ENCODE measurements around the gene KCNK13. TPM values are rescaled to one million over a fixed set of nuclear protein-coding genes. Genes with fewer than 3 reads are reported as not detected.
"Not testable (repeated sequence)": the region's sequence is repeated elsewhere in the genome, so short reads cannot be mapped to it uniquely, and the experiment has no call there.

The KCNK13 gene
- total RNA-seq, 1 donor from 2014 or later: not detected

DNA sequence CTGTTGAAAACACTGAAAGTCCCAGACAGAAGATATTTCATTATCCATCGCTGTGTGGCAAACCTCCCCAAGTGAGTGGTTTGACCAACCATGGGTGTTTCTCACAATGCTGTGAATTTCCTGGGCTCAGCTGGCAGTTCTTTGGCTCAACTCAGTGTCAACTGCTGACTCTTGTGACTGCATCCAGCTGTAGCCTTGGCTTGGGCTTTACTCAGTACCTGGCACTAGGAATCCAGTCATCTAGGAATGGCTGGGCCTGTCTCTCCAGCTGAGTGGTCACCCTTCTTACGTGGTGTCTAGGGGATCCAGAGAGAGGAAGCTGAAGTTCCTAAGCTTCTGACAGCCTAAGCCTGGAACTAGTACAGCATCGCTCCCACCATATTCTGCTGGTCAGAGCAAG lies 113.8 kb downstream of the KCNK13 start:
- DNase-seq: no peak
- Mint-ChIP-seq H3K27me3 (peaks cover 4% of the 10 kb centered on the region), H3K36me3 (ENCODE audit: low read depth) (no peaks in the 10 kb centered on the region), H3K9me3 (no peaks in the 10 kb centered on the region), H3K4me1 (no peaks in the 10 kb centered on the region), H3K4me3 (no peak overlapping the region), H3K27ac (no peak overlapping the region)
- intact Hi-C loops (cut with micrococcal nuclease): no loop called here

DNA sequence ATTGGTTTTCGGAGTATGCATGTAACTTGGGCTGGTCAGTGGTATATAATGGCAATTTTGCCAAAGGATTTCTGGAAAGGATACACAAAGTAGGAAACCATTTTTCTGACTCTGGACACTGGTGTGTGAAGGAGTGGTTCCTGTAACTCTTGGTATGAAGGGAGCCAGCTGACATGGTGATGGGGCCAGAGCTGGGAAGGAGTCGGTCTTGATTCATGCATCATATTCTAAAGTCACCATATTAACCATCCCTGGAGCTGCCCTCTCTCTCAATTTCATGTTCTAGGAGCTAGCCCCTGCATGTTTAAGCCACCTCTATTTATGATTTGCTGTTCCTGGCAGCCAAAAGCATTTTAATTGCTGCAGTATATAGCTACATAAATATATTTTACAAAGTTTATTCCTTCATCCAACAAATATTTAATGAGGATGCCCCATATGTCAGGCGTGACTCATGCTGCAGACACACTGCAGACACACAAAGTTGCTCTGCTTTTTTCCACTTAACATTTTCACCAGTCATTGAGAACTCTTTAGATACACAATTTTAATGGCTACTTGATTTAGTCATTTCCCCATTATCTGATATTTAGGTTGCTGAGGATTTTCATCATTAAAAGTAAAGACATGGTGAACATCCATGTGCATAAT lies 115.9 kb downstream of the KCNK13 start:
- Mint-ChIP-seq H3K4me1 (no peaks in the 10 kb centered on the region), H3K27me3 (peaks cover 3% of the 10 kb centered on the region), H3K36me3 (ENCODE audit: low read depth) (no peaks in the 10 kb centered on the region), H3K9me3 (no peaks in the 10 kb centered on the region), H3K4me3 (no peak overlapping the region), H3K27ac (no peak overlapping the region)
- intact Hi-C loops (cut with micrococcal nuclease): no loop called here
- no peak for DNase-seq

DNA sequence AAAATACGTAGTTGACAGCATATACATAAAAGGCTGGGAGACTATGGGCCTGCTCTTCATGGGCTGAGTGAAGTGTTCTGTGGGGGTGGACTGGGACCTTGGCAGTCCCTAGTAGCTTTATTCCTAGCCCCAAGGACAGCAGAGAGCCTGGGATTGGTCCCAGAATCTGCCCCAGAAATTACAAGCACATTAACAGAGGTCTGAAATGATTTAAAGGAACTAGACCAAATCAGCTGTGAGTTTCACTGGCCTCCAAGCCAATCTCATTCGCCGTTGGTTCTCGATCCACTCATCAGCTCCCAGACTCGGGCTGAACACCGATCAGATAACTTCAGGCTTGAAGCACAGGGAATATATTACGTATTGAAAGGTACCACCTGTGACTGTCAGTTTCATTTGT lies 117.6 kb downstream of the KCNK13 start:
- Mint-ChIP-seq H3K27ac (no peak overlapping the region), H3K27me3 (peaks cover 7% of the 10 kb centered on the region), H3K4me3 (no peak overlapping the region), H3K4me1 (no peaks in the 10 kb centered on the region), H3K9me3 (no peaks in the 10 kb centered on the region), H3K36me3 (ENCODE audit: low read depth) (no peaks in the 10 kb centered on the region)
- intact Hi-C loops (cut with micrococcal nuclease): no loop called here
- no peak for DNase-seq

DNA sequence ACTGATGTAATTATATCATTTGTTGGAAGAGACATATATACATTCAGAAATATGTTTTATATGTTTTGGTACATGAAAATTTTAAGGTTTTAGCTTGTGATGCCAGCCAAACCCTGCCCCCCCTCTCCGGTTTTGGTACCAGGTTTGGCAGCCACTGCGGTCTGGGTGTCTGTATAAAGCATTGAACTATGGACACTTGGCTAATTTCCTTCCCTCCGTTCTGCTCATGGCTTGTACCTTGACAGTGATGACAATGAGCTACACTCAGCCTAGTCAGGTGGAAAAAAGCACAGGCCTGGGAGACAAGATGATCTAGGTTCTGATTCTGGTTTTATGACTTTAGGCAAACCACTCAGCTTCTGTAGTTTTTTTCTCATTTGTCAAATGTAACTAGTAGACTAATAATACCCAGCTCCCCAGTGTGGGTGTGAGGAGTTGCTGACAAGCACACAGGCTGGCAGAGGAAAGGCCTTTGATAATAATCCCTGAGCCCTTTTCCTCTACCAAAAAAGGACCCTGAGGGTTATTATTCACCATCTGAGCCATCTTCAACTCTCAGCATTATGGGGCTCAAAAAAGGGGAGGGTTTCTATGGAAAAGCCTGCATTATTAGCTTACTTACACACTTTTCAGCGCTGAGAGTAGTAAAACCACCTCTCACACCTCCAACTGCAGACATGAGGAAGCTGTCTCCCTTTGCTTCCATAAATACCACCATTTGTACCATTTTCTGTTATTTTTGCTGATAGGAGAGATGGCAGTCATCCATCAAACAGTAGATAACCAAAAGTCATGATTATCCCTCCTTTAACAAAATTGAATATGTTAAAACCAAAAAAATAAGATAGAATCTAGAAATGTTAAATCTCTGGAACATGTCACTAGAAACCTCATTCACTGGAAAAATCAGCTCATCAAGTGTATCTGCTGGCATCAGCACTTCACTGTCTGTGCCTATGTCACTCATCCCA lies 118.3 kb downstream of the KCNK13 start:
- H3K4me3 Mint-ChIP-seq: no peak overlapping the region
- no peaks in the 10 kb centered on the region for H3K36me3 Mint-ChIP-seq (ENCODE audit: low read depth)
- peaks cover 7% of the 10 kb centered on the region for H3K27me3 Mint-ChIP-seq
- no peaks in the 10 kb centered on the region for H3K4me1 Mint-ChIP-seq
- DNase-seq: no peak
- H3K9me3 Mint-ChIP-seq: no peaks in the 10 kb centered on the region
- intact Hi-C loops (cut with micrococcal nuclease): no loop called here
- H3K27ac Mint-ChIP-seq: no peak overlapping the region

DNA sequence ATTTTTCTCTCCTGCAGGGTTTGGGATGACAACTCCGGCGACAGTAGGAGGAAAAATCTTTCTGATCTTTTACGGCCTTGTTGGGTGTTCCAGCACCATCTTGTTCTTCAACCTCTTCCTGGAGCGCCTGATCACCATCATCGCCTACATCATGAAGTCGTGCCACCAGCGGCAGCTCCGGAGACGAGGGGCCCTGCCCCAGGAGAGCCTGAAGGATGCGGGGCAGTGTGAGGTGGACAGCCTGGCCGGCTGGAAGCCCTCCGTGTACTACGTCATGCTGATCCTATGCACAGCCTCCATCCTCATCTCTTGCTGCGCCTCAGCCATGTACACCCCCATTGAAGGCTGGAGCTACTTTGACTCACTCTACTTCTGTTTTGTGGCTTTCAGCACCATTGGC lies 122.3 kb downstream of the KCNK13 start:
- Mint-ChIP-seq H3K4me1 (no peaks in the 10 kb centered on the region), H3K4me3 (no peak overlapping the region), H3K27ac (no peak overlapping the region), H3K9me3 (peaks cover 3% of the 10 kb centered on the region), H3K36me3 (ENCODE audit: low read depth) (no peaks in the 10 kb centered on the region), H3K27me3 (peaks cover 7% of the 10 kb centered on the region)
- DNase-seq: no peak
- intact Hi-C loops (cut with micrococcal nuclease): no loop called here

DNA sequence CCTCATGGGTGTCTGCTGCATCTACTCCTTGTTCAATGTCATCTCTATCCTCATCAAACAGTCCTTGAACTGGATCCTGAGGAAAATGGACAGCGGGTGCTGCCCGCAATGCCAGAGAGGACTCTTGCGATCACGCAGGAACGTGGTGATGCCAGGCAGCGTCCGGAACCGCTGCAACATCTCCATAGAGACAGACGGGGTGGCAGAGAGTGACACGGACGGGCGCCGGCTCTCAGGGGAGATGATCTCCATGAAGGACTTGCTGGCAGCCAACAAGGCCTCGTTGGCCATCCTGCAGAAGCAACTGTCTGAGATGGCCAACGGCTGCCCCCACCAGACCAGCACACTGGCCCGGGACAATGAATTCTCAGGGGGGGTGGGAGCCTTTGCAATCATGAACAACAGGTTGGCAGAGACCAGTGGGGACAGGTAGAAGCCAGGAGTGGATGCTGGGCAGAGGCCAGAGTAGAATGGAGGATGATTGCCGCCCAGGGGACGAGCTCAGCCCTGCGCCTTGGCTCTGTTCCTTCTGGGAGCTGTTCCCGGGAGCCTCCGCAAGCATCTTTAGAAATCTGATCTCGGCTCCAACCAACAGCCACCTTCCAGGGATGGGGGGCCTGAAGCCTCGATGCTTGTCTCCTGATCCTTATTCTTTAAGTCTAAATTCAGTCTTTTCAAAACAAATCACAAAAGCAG lies 122.9 kb downstream of the KCNK13 start:
- Mint-ChIP-seq H3K27me3 (peaks cover 7% of the 10 kb centered on the region), H3K9me3 (peaks cover 3% of the 10 kb centered on the region)

DNA sequence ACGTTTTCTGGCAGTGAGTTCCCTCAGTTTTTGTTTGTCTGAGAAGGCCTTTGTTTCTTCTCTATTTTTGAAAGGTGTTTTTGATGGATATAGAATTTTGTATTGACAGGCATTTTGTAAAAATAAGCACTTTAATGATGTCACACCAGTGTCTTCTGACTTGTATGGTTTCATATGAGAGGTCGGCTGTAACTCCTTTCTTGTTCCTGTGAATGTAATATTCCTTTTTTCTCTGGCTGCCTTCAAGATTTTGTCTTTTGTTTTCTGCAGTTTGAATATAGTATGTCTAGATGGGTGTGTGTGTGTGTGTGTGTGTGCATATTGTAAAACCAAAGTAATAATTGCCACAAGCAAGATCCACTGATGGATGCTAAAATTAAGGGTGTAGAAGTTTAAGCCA lies 126.8 kb downstream of the KCNK13 start:
- Mint-ChIP-seq H3K27me3 (no peaks in the 10 kb centered on the region), H3K9me3 (peaks cover 3% of the 10 kb centered on the region), H3K36me3 (ENCODE audit: low read depth) (no peaks in the 10 kb centered on the region), H3K27ac (no peak overlapping the region), H3K4me1 (no peaks in the 10 kb centered on the region), H3K4me3 (no peak overlapping the region)
- intact Hi-C loops (cut with micrococcal nuclease): no loop called here
- no peak for DNase-seq

More for the DNA sequence above, 122.9 kb downstream of the KCNK13 start:
- Mint-ChIP-seq H3K4me3 (no peak overlapping the region), H3K27ac (no peak overlapping the region), H3K36me3 (ENCODE audit: low read depth) (no peaks in the 10 kb centered on the region), H3K4me1 (no peaks in the 10 kb centered on the region)
- intact Hi-C loops (cut with micrococcal nuclease): no loop called here
- DNase-seq: no peak

DNA sequence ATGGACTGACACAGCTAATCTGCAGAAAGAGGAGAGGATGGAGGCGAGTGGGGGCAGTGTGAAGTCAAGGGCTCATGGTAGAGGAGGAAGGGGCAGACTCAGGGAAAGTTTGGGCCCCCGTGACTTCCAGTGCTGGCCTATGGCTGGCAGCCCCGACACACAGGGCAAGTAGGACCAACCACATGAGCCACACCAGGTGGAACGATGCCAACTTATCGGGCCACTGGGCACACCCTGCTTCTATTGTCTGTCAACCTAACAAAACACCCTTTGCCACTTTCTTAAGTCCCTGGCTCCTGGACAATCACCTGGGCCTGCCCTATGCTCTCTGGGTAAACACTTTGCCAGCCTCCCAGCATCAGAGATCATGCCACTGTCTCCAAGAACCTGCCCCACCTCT lies 129.4 kb downstream of the KCNK13 start:
- peaks cover 3% of the 10 kb centered on the region for H3K9me3 Mint-ChIP-seq
- intact Hi-C loops (cut with micrococcal nuclease): no loop called here
- no peaks in the 10 kb centered on the region for H3K4me1 Mint-ChIP-seq
- peaks cover 8% of the 10 kb centered on the region for H3K27me3 Mint-ChIP-seq
- DNase-seq: no peak
- no peaks in the 10 kb centered on the region for H3K36me3 Mint-ChIP-seq (ENCODE audit: low read depth)
- no peak overlapping the region for H3K27ac Mint-ChIP-seq
- H3K4me3 Mint-ChIP-seq: no peak overlapping the region

DNA sequence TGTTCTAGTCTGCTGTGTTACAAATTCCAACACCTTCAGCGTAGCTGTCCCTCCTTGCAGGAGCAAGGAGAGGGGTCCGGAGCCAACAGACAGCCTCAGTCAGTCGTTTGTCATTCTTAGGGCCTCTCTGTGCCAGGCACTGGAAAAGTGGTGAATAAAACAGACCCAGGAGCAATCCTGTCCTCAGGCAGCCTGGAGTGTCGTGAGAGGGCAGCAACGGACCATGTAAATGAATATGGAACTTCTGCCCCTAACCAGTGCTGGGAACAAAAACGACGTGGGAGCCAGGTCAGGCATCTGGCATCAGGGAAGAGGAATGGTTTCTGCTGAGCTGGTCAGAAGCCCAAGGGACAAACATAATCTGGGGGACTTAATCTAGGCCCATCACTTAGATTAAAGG lies 129.8 kb downstream of the KCNK13 start:
- peaks cover 3% of the 10 kb centered on the region for H3K9me3 Mint-ChIP-seq
- no peak overlapping the region for H3K4me3 Mint-ChIP-seq

DNA sequence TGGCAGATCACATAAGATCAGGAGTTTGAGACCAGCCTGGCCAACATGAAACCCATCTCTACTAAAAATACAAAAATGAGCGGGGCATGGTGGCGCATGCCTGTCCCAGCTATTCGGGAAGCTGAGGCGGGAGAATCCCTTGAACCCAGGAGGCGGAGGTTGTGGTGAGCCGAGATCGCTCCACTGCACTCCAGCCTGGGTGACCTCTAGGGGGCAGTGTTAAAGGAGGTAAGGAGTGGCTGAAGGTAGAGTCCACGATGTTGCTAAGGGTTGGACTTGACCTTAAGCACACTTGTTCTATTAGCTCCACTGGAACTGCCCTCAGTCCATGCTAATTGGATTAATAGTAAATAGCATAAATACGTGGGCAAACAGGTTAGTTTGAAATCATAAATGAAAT lies 132.1 kb downstream of the KCNK13 start:
- H3K4me1 Mint-ChIP-seq: no peaks in the 10 kb centered on the region
- no peaks in the 10 kb centered on the region for H3K36me3 Mint-ChIP-seq (ENCODE audit: low read depth)
- peak; percentile 61 for DNase-seq
- intact Hi-C loops (cut with micrococcal nuclease): no loop called here
- H3K4me3 Mint-ChIP-seq: no peak overlapping the region
- H3K27ac Mint-ChIP-seq: no peak overlapping the region
- peaks cover 10% of the 10 kb centered on the region for H3K27me3 Mint-ChIP-seq
- peaks cover 2% of the 10 kb centered on the region for H3K9me3 Mint-ChIP-seq

More for the DNA sequence above, 129.8 kb downstream of the KCNK13 start:
- intact Hi-C loops (cut with micrococcal nuclease): no loop called here
- Mint-ChIP-seq H3K27me3 (peaks cover 8% of the 10 kb centered on the region), H3K4me1 (no peaks in the 10 kb centered on the region), H3K27ac (no peak overlapping the region), H3K36me3 (ENCODE audit: low read depth) (no peaks in the 10 kb centered on the region)
- DNase-seq: no peak

DNA sequence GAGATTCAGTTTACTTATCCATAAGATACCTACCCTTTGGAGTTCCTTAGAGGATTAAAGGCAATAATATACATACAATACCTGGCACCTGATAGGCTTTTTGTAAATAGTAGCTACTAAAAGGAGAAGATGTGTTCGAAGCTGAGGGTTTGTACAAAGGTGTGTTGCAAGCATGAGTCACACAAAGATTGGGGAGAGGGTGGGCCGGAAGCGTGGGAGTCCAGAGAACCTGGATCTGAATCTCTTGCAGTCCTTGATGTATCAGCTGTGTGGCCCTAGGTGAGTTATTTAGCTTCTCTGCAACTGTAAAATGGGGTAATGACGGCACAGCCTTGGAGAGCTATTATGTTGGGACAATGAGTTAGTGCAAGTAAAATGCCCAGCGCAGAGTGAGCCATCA lies 132.9 kb downstream of the KCNK13 start:
- Mint-ChIP-seq H3K27ac (no peak overlapping the region), H3K4me1 (no peaks in the 10 kb centered on the region), H3K4me3 (no peak overlapping the region), H3K36me3 (ENCODE audit: low read depth) (no peaks in the 10 kb centered on the region), H3K9me3 (no peaks in the 10 kb centered on the region), H3K27me3 (peaks cover 10% of the 10 kb centered on the region)
- DNase-seq: no peak
- intact Hi-C loops (cut with micrococcal nuclease): no loop called here

DNA sequence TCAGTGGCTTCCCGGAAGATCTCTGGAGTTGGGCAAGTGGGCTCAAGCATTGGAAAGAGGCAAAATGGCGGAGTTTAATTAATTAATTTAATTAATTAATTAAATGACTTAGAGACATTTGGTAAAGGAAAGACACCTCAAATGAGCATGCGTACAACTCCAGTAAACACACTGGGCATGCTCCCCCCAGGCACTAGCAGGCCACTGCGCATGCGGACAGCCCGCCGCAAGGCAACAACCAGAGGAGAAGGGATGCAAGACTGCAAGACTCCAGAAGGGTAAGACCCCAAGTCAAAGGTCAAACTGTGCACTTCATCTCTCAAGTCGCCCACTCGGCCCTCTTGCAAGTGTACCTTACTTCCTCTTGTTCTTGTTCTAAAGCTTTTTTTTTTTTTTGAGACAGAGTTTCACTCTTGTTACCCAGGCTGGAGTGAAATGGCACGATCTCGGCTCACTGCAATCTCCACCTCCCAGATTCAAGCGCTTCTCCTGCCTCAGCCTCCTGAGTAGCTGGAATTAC lies 136.8 kb downstream of the KCNK13 start:
- H3K36me3 Mint-ChIP-seq (ENCODE audit: low read depth): no peaks in the 10 kb centered on the region
- DNase-seq: no peak
- H3K27me3 Mint-ChIP-seq: peaks cover 15% of the 10 kb centered on the region
- peaks cover 5% of the 10 kb centered on the region for H3K9me3 Mint-ChIP-seq
- H3K4me1 Mint-ChIP-seq: no peaks in the 10 kb centered on the region
- H3K27ac Mint-ChIP-seq: no peak overlapping the region
- intact Hi-C loops (cut with micrococcal nuclease): no loop called here
- no peak overlapping the region for H3K4me3 Mint-ChIP-seq

DNA sequence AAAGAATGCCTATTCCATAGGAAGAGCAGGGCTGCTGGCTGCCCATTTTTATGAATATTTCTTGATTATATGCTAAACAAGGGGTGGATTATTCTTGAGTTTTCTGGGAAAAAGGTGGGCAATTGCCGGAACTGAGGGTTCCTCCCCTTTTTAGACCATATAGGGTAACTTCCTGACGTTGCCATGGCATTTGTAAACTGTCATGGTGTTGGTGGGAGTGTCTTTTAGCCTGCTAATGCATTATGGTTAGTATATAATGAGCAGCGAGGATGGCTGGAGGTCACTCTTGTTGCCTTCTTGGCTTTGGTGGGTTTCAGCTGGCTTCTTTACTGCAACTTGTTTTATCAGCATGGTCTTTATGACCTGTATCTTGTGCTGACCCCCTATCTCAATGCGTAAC lies 138.8 kb downstream of the KCNK13 start:
- H3K4me1 Mint-ChIP-seq; H3K9me3 Mint-ChIP-seq; H3K4me3 Mint-ChIP-seq; DNase-seq; H3K27me3 Mint-ChIP-seq; H3K27ac Mint-ChIP-seq; H3K36me3 Mint-ChIP-seq (ENCODE audit: low read depth); intact Hi-C loops (cut with micrococcal nuclease): not testable (repeated sequence)

DNA sequence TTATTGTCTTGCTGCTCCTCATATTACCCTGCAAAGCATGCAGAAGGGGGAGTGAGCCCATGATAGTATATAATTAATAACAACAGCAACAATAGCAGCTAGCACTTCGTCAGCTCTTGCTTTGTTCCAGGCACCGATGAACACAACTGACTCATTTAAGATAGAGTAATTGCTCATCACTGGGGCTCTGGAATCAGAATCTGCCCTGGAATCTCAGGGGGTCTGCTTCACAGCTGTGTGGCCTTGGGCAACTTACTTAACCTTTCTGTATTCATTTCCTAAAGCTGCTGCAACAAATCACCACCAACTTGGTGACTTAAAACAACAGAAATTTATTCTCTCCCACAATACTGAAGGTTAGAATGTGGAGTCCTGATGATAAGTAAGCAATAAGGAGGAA lies 139.6 kb downstream of the KCNK13 start:
- Mint-ChIP-seq H3K4me3 (no peak overlapping the region), H3K27me3 (peaks cover 8% of the 10 kb centered on the region), H3K4me1 (no peaks in the 10 kb centered on the region), H3K27ac (no peak overlapping the region), H3K36me3 (ENCODE audit: low read depth) (no peaks in the 10 kb centered on the region), H3K9me3 (peaks cover 5% of the 10 kb centered on the region)
- intact Hi-C loops (cut with micrococcal nuclease): no loop called here
- no peak for DNase-seq

Data from activated CD4-positive, alpha-beta T cell treated with anti-CD3 and anti-CD28 coated beads, Interleukin-2, amount 10 ng/mL, durations not matched to agents 24 days and 14 days (primary cell).